K562 (cell line): Measurements from ENCODE around the gene NEURL1B. TPM values are rescaled to one million over a fixed set of nuclear protein-coding genes. Genes with fewer than 3 reads are reported as not detected.

ENCODE experiments used
- ATAC-seq: fragments of 200-7000 bp; cut with Tn5 transposase; 3 replicates; pipeline ENCODE4 v1.9.1; 2020; ENCODE audit warnings: moderate library complexity
- BruUV-seq: library from RNA; stranded (reverse); fragments of 400-500 nt; replicated peaks from 2 replicates; lab custom pipeline; 2021; lab: Mats Ljungman, UMichigan
- CTCF ChIA-PET: fragments of 300-600 bp; formaldehyde crosslinking; extraction: SDS; loops from one replicate; lab custom pipeline; 2021; ENCODE audit warnings: low intra/inter-chr PET ratio; lab: Yijun Ruan, JAX
- POLR2A ChIA-PET: fragments of 300-600, 350-650 bp; sonication (Branson Sonifier 250); formaldehyde crosslinking; extraction: SDS; loops from one replicate; lab custom pipeline; 2021; ENCODE audit warnings: antibody characterized with exemption, inconsistent platforms; lab: Yijun Ruan, JAX
- DNase-seq, 4 experiments: peaks; one replicate each; pipeline versions ENCODE4 v3.0.0 to v3.0.0-alpha.2; 2011 to 2018; ENCODE audit warnings: low spot score in 3 of 4, mixed read lengths in 3 of 4; ENCODE audit errors: extremely low read depth in 1 of 4
- FAIRE-seq: peaks from 2 replicates; lab custom pipeline; 2011; peaks lifted over from hg19 to GRCh38; lab: Jason Lieb, UNC
- H2AFZ ChIP-seq: 2 replicates; pipeline ENCODE4 v1.6.0; 2011; ENCODE audit warnings: low read depth, low read length, control low read depth, inconsistent platforms
- H3K27ac ChIP-seq: fragments of 200-600 bp; 3 replicates; pipeline ENCODE4 v1.8.0; 2011; ENCODE audit warnings: low read depth, mild to moderate bottlenecking, control low read depth, inconsistent platforms, low read length, moderate library complexity, mixed read lengths; ENCODE audit errors: extremely low read depth
- H3K27me3 ChIP-seq, 2 experiments: fragments of 300-600 bp in 1 of 2; 2 replicates in 1 of 2; 3 replicates in 1 of 2; pipeline versions ENCODE4 v1.6.0 to v1.8.0; 2011; ENCODE audit warnings: inconsistent platforms in 2 of 2, low read length in 2 of 2, mild to moderate bottlenecking in 1 of 2, mixed read lengths in 1 of 2, moderate library complexity in 1 of 2; ENCODE audit not compliant: control insufficient read depth in 2 of 2, insufficient read depth in 2 of 2
- H3K36me3 ChIP-seq: fragments of 300-600 bp; 3 replicates; pipeline ENCODE4 v1.8.0; 2011; ENCODE audit warnings: mild to moderate bottlenecking, low read length, inconsistent platforms; ENCODE audit not compliant: control insufficient read depth, insufficient read depth
- H3K4me1 ChIP-seq, 2 experiments: fragments of 200-600 bp in 1 of 2; replicated peaks in 1 of 2; 2 replicates in 1 of 2; 3 replicates in 1 of 2; pipeline versions ENCODE4 v1.5.1 to v1.8.0; 2011; ENCODE audit warnings: inconsistent platforms in 2 of 2, low read length in 2 of 2, mild to moderate bottlenecking in 1 of 2, mixed read lengths in 1 of 2, moderate library complexity in 1 of 2; ENCODE audit not compliant: control insufficient read depth in 2 of 2, insufficient read depth in 2 of 2
- H3K4me2 ChIP-seq: 2 replicates; pipeline ENCODE4 v1.6.1; 2011; ENCODE audit warnings: low read length, control low read depth, inconsistent platforms, mixed read lengths; ENCODE audit not compliant: insufficient read depth
- H3K4me3 ChIP-seq: fragments of 200-600 bp; sonication (generic), shearing (Covaris generic); 2 replicates; pipeline ENCODE4 v1.5.1; 2016; ENCODE audit warnings: control low read depth, inconsistent platforms
- H3K79me2 ChIP-seq: fragments of 200-600 bp; 3 replicates; pipeline ENCODE4 v1.8.0; 2011; ENCODE audit warnings: low read length, inconsistent platforms; ENCODE audit not compliant: control insufficient read depth, insufficient read depth
- H3K9ac ChIP-seq, 2 experiments: 2 replicates each; pipeline versions ENCODE4 v1.6.0 to v1.6.1; 2011; ENCODE audit warnings: low read depth in 2 of 2, low read length in 2 of 2, control low read depth in 1 of 2, inconsistent platforms in 1 of 2, mild to moderate bottlenecking in 1 of 2, mixed read lengths in 1 of 2; ENCODE audit not compliant: insufficient read depth in 1 of 2
- H3K9me1 ChIP-seq: one replicate; pipeline ENCODE4 v1.6.0; 2011; ENCODE audit warnings: inconsistent platforms, mild to moderate bottlenecking, low read length, moderate library complexity; ENCODE audit not compliant: control insufficient read depth, insufficient read depth
- H3K9me3 ChIP-seq: replicated peaks from 2 replicates; pipeline ENCODE4 v1.5.1; 2011; ENCODE audit warnings: low read depth, low read length, inconsistent platforms; ENCODE audit not compliant: control insufficient read depth, insufficient read depth
- H4K20me1 ChIP-seq: replicated peaks from 2 replicates; pipeline ENCODE4 v1.6.1; 2011; ENCODE audit warnings: low read length, inconsistent platforms, mixed read lengths; ENCODE audit not compliant: control insufficient read depth, insufficient read depth
- BRF1 ChIP-seq: IDR thresholded peaks from 3 replicates; pipeline ENCODE4 v1.6.1; 2011; ENCODE audit warnings: borderline replicate concordance, mild to moderate bottlenecking; ENCODE audit not compliant: insufficient read length; ENCODE audit errors: extremely low read depth
- CBFA2T3 ChIP-seq: fragments of 450-650 bp; IDR thresholded peaks from 2 replicates; pipeline ENCODE4 v1.6.1; 2017
- EZH2 ChIP-seq: IDR thresholded peaks from 2 replicates; pipeline ENCODE4 v1.6.1; 2012; ENCODE audit warnings: low read depth, mild to moderate bottlenecking, inconsistent platforms, low read length, borderline replicate concordance
- WGBS: fragments of 100-300 bp; shearing (Covaris generic); methylation state at CpG from one replicate; pipeline ENCODE4 v1.1.6; 2016; ENCODE audit warnings: low coverage, mixed read lengths; ENCODE audit not compliant: insufficient coverage; ENCODE audit errors: missing lambda C conversion rate; 5-methylcytosine and 5-hydroxymethylcytosine counted together
- in situ Hi-C: fragments of 300-500 bp; cut with MboI; formaldehyde crosslinking; loops from 4 replicates; pipeline ENCODE4 v1.15.0; 2018; ENCODE audit warnings: inconsistent platforms, mixed read lengths
- intact Hi-C: fragments of 100-400 bp; cut with micrococcal nuclease; formaldehyde crosslinking; loops from 2 replicates; pipeline ENCODE4 v1.14.2; 2022
- polyA plus RNA-seq, 8 experiments: library from polyadenylated mRNA; depleted of rRNA in 4 of 8; stranded (reverse) in 5 of 8; unstranded in 3 of 8; fragments of >200 nt; fragmentation: Nextera tagmentation in 2 of 8; fragmentation: Illumina TruSeq in 1 of 8; extraction: Ambion mirVana in 2 of 8; extraction: Trizol in 1 of 8; gene quantifications; 2 replicates each; pipeline versions ENCODE4 v1.2.1 to v1.2.3, GENCODE V29; 2011 to 2014; ENCODE audit warnings: inconsistent platforms in 1 of 8, missing spikeins in 1 of 8
- total RNA-seq, 7 experiments: library from RNA; depleted of rRNA in 6 of 7; stranded (reverse); fragments of >200 nt in 6 of 7; fragmentation: Illumina TruSeq in 2 of 7; extraction: Trizol in 2 of 7; gene quantifications; 2 replicates each; pipeline versions ENCODE4 v1.2.1 to v1.2.3, GENCODE V29; 2011 to 2021; ENCODE audit warnings: low replicate concordance in 1 of 7
- TF ChIP-seq, protein P1 (sequence below): fragments of 250-450 bp; sonication (Bioruptor Pico); IDR thresholded peaks from 2 replicates; pipeline ENCODE4 v1.4.0; 2020; ENCODE audit warnings: borderline replicate concordance

The NEURL1B gene
- total and polyA plus RNA-seq, 9 of the 15 experiments (the other 6 are each of a cell fraction or from before 2014, with no cell fraction given), result 0.04 TPM; not detected in 8

DNA sequence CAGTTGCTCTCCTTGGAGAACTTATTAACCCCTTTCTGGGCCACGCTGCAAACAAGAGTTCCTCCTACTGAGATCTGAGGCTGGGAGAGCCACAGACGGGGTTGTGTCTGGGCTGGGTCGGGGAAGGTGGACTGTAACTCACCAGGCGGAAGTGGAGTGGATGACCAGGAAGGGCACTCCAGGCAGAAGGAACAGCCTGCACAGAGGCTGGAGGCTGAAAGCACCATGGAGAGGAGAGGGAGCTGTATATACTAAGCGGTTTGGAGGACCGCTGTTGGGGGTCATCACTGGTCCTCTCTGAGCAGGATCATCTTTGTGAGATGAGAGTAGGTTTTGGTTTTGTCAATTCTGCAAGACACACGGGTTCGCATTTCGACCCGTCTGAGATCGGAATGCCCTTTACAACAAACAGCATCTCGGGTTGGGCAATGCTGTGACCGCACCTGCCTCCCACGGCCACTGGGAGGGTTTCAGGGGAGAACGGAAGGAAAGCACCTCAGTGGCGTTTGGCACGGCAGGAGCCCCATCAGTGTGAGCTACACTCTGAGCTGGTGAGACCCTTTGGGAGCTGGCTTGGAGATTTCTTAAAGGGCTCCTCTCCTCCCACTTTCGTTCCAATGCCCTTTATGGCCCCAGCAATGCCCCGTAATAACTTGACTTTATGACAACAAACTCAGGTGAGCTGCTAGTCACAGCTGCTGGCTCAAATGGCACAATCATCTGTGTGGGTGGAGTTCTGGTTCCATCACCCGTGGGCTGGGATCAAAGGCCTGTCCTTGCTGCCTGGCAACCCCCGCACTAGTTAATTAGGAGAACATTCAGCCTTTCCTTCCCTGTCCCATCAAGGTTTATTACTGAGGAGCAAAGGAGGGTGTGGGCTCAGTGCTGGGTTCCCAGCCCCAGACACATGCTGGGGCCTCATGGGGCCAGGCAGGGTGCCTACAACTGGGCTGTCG, 18.7 kb upstream of the NEURL1B start:
- Histone ChIP-seq H3K4me2 (no peak overlapping the region), H3K9ac (no peak overlapping the region), H3K9me1 (no peaks in the 10 kb centered on the region), H3K4me3 (no peak overlapping the region), H3K79me2 (no peaks in the 10 kb centered on the region), H3K4me1 (no peaks in the 10 kb centered on the region), H3K27ac (no peak overlapping the region), H3K36me3 (no peaks in the 10 kb centered on the region), H4K20me1 (peaks cover 17% of the 10 kb centered on the region; the same call in 1 of the 2 replicates), H3K27me3 (peaks cover 41 to 90% of the 10 kb centered on the region in 2 experiments), H2AFZ (no peak overlapping the region), H3K9me3 (no peaks in the 10 kb centered on the region)
- CTCF ChIA-PET, result no interaction called here
- POLR2A ChIA-PET, result interaction anchor here (1.0 kb wide), 1 partner anchor 13 kb away, joined by 4 read pairs; no protein-coding TSS in a partner anchor
- no TSS peak for BruUV-seq
- intact Hi-C loops (no loop called here), in situ Hi-C loops (no loop called here)
- WGBS, result under 1% methylated on average over 22 of the region's 22 CpGs
- no peak for DNase-seq
- TF ChIP-seq BRF1, result no peak
- 0 out of 2 replicates have a peak, but pooled peaks have one; percentile 2 for TF ChIP-seq CBFA2T3
- no peak for TF ChIP-seq EZH2
- TF ChIP-seq, protein P1, sequence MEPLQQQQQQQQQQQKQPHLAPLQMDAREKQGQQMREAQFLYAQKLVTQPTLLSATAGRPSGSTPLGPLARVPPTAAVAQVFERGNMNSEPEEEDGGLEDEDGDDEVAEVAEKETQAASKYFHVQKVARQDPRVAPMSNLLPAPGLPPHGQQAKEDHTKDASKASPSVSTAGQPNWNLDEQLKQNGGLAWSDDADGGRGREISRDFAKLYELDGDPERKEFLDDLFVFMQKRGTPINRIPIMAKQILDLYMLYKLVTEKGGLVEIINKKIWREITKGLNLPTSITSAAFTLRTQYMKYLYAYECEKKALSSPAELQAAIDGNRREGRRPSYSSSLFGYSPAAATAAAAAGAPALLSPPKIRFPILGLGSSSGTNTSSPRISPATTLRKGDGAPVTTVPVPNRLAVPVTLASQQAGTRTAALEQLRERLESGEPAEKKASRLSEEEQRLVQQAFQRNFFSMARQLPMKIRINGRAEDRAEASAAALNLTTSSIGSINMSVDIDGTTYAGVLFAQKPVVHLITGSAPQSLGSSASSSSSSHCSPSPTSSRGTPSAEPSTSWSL (CRISPR knock-in tag), result no peak
- FAIRE-seq, result no peak
- ATAC-seq, result no peak; the same call in 2 of the 3 replicates
